IMR-90 (cell line): Measurements from ENCODE around the gene ASB16.

Experiments used
- BHLHE40 ChIP-seq: fragments of 150-350 bp; IDR thresholded peaks from 2 replicates; pipeline ENCODE4 v1.6.1; 2016; ENCODE audit warnings: mild to moderate bottlenecking, low read depth, low read length
- CEBPB ChIP-seq: IDR thresholded peaks from 2 replicates; pipeline ENCODE4 v1.6.1; 2012; ENCODE audit warnings: low read depth, low read length, improper control_type of control experiment
- CHD1 ChIP-seq: IDR thresholded peaks from 2 replicates; pipeline ENCODE4 v1.6.1; 2012; ENCODE audit warnings: low read depth, low read length, improper control_type of control experiment
- CTCF ChIP-seq: conservative IDR thresholded peaks from 2 replicates; pipeline ENCODE4 v1.5.1; 2012; ENCODE audit warnings: mild to moderate bottlenecking, low read depth, low read length, improper control_type of control experiment
- ELK1 ChIP-seq: fragments of 150-350 bp; IDR thresholded peaks from 2 replicates; pipeline ENCODE4 v1.6.1; 2016; ENCODE audit warnings: low read depth, mild to moderate bottlenecking, low read length, moderate library complexity, borderline replicate concordance
- MAZ ChIP-seq: IDR thresholded peaks from 2 replicates; pipeline ENCODE4 v1.6.1; 2012; ENCODE audit warnings: low read depth, mild to moderate bottlenecking, low read length, improper control_type of control experiment, moderate library complexity, borderline replicate concordance
- MXI1 ChIP-seq: IDR thresholded peaks from 2 replicates; pipeline ENCODE4 v1.6.1; 2012; ENCODE audit warnings: low read depth, mild to moderate bottlenecking, low read length, moderate library complexity, borderline replicate concordance
- POLR2A ChIP-seq: IDR thresholded peaks from 2 replicates; pipeline ENCODE4 v1.6.1; 2012; ENCODE audit warnings: mild to moderate bottlenecking, low read depth, low read length
- RAD21 ChIP-seq: IDR thresholded peaks from 2 replicates; pipeline ENCODE4 v1.6.1; 2012; ENCODE audit warnings: low read length, improper control_type of control experiment
- RCOR1 ChIP-seq: IDR thresholded peaks from 2 replicates; pipeline ENCODE4 v1.6.1; 2012; ENCODE audit warnings: mild to moderate bottlenecking, low read length, improper control_type of control experiment; ENCODE audit not compliant: insufficient replicate concordance
- SMC3 ChIP-seq: fragments of 150-350 bp; IDR thresholded peaks from 2 replicates; pipeline ENCODE4 v1.6.1; 2016; ENCODE audit warnings: low read depth, mild to moderate bottlenecking, antibody characterized with exemption, low read length, moderate library complexity
- USF2 ChIP-seq: fragments of 150-350 bp; IDR thresholded peaks from 2 replicates; pipeline ENCODE4 v1.6.1; 2017; ENCODE audit warnings: mild to moderate bottlenecking, antibody characterized with exemption, low read length, low read depth

GRCh38 chr17:44177640-44178039, 7.1 kb downstream of the ASB16 start:
- TF ChIP-seq CTCF (no peak), SMC3 (no peak), MAZ (no peak), POLR2A (no peak), ELK1 (no peak), RAD21 (no peak), RCOR1 (no peak), CEBPB (no peak), MXI1 (no peak), BHLHE40 (no peak), USF2 (no peak), CHD1 (no peak)
